HEK293 (cell line): ENCODE data around the gene C20orf204.

Source experiments
- CTCF ChIA-PET: fragments of 350-600 bp; formaldehyde crosslinking; extraction: SDS; loops from one replicate; lab custom pipeline; 2021; ENCODE audit warnings: antibody characterized with exemption; lab: Yijun Ruan, JAX
- POLR2A ChIA-PET: fragments of 300-600 bp; formaldehyde crosslinking; extraction: SDS; loops from one replicate; lab custom pipeline; 2020; ENCODE audit warnings: antibody characterized with exemption, inconsistent platforms; lab: Yijun Ruan, JAX
- H3K27ac ChIP-seq: fragments of 200-500 bp; sonication (Bioruptor generic); 2 replicates; pipeline ENCODE4 v1.5.1; 2014; ENCODE audit warnings: low read depth, low read length, control low read depth, inconsistent platforms; ENCODE audit errors: extremely low read depth
- H3K36me3 ChIP-seq, 2 experiments: fragments of 200-500 bp in 1 of 2; sonication (Bioruptor generic) in 1 of 2; 1 replicate in 1 of 2; 2 replicates in 1 of 2; pipeline ENCODE4 v1.5.1; 2014 to 2017; ENCODE audit warnings: inconsistent platforms in 2 of 2, low read length in 2 of 2; ENCODE audit not compliant: control insufficient read depth in 2 of 2, insufficient read depth in 1 of 2
- H3K4me1 ChIP-seq: fragments of 200-500 bp; sonication (Bioruptor generic); 2 replicates; pipeline ENCODE4 v1.5.1; 2014; ENCODE audit warnings: mild to moderate bottlenecking, low read length, inconsistent platforms; ENCODE audit not compliant: control insufficient read depth, insufficient read depth
- H3K4me3 ChIP-seq: 2 replicates; pipeline ENCODE4 v1.5.1; 2011; ENCODE audit warnings: low read depth, mild to moderate bottlenecking, control low read depth, low read length, moderate library complexity
- H3K9me3 ChIP-seq: fragments of 200-500 bp; sonication (Bioruptor generic); 2 replicates; pipeline ENCODE4 v1.5.1; 2014; ENCODE audit warnings: low read depth, low read length, inconsistent platforms; ENCODE audit not compliant: control insufficient read depth, insufficient read depth
- GLIS1 ChIP-seq: fragments of 450-650 bp; formaldehyde crosslinking; IDR thresholded peaks from 2 replicates; pipeline ENCODE4 v1.5.1; 2016; ENCODE audit warnings: missing biosample characterization, missing genetic modification characterization
- GLIS2 ChIP-seq: fragments of 450-650 bp; formaldehyde crosslinking; IDR thresholded peaks from 2 replicates; pipeline ENCODE4 v1.5.1; 2016; ENCODE audit warnings: missing biosample characterization, missing genetic modification characterization
- HOXC10 ChIP-seq: sonication (generic); formaldehyde crosslinking; IDR thresholded peaks from 2 replicates; pipeline ENCODE4 v1.8.1; 2023; ENCODE audit warnings: mild to moderate bottlenecking, missing genetic modification reagents
- KLF1 ChIP-seq: fragments of 450-650 bp; formaldehyde crosslinking; IDR thresholded peaks from 2 replicates; pipeline ENCODE4 v1.5.1; 2016; ENCODE audit warnings: missing biosample characterization, missing genetic modification characterization
- KLF16 ChIP-seq: fragments of 450-650 bp; formaldehyde crosslinking; IDR thresholded peaks from 2 replicates; pipeline ENCODE4 v1.5.1; 2017; ENCODE audit warnings: missing biosample characterization, missing genetic modification characterization
- PATZ1 ChIP-seq: fragments of 450-650 bp; formaldehyde crosslinking; IDR thresholded peaks from 2 replicates; pipeline ENCODE4 v1.5.1; 2016; ENCODE audit warnings: missing biosample characterization, missing genetic modification characterization
- PRDM2 ChIP-seq: fragments of 450-650 bp; formaldehyde crosslinking; IDR thresholded peaks from 2 replicates; pipeline ENCODE4 v1.5.1; 2016; ENCODE audit warnings: missing biosample characterization, missing genetic modification characterization, borderline replicate concordance
- ZBTB6 ChIP-seq: fragments of 450-650 bp; formaldehyde crosslinking; IDR thresholded peaks from 2 replicates; pipeline ENCODE4 v1.5.1; 2017; ENCODE audit warnings: missing biosample characterization, missing genetic modification characterization
- ZBTB8A ChIP-seq: fragments of 450-650 bp; formaldehyde crosslinking; IDR thresholded peaks from 2 replicates; pipeline ENCODE4 v1.5.1; 2016; ENCODE audit warnings: missing biosample characterization, missing genetic modification characterization
- ZFHX2 ChIP-seq: fragments of 450-650 bp; formaldehyde crosslinking; conservative IDR thresholded peaks from 2 replicates; pipeline ENCODE4 v1.5.1; 2016; ENCODE audit warnings: missing biosample characterization, missing genetic modification characterization
- ZFP41 ChIP-seq: fragments of 450-650 bp; formaldehyde crosslinking; IDR thresholded peaks from 2 replicates; pipeline ENCODE4 v1.5.1; 2016; ENCODE audit warnings: missing biosample characterization, missing genetic modification characterization, borderline replicate concordance
- ZIC2 ChIP-seq: fragments of 450-650 bp; formaldehyde crosslinking; IDR thresholded peaks from 2 replicates; pipeline ENCODE4 v1.5.1; 2016; ENCODE audit warnings: missing biosample characterization, missing genetic modification characterization
- ZNF140 ChIP-seq: fragments of 450-650 bp; formaldehyde crosslinking; IDR thresholded peaks from 2 replicates; pipeline ENCODE4 v1.5.1; 2016; ENCODE audit warnings: missing biosample characterization, missing genetic modification characterization
- ZNF416 ChIP-seq: fragments of 450-650 bp; formaldehyde crosslinking; IDR thresholded peaks from 2 replicates; pipeline ENCODE4 v1.5.1; 2016; ENCODE audit warnings: missing biosample characterization, missing genetic modification characterization
- ZNF596 ChIP-seq: fragments of 450-650 bp; IDR thresholded peaks from 2 replicates; pipeline ENCODE4 v1.5.0; 2018; ENCODE audit warnings: missing biosample characterization, mild to moderate bottlenecking, missing genetic modification characterization, moderate library complexity
- ZNF610 ChIP-seq: fragments of 450-650 bp; formaldehyde crosslinking; IDR thresholded peaks from 2 replicates; pipeline ENCODE4 v1.5.1; 2016; ENCODE audit warnings: missing biosample characterization, missing genetic modification characterization, borderline replicate concordance
- ZNF768 ChIP-seq: fragments of 450-650 bp; formaldehyde crosslinking; IDR thresholded peaks from 2 replicates; pipeline ENCODE4 v1.5.1; 2018; ENCODE audit warnings: missing biosample characterization, mild to moderate bottlenecking, missing genetic modification characterization
- ZNF785 ChIP-seq: fragments of 450-650 bp; formaldehyde crosslinking; IDR thresholded peaks from 2 replicates; pipeline ENCODE4 v1.5.1; 2016; ENCODE audit warnings: missing biosample characterization, missing genetic modification characterization
- ZSCAN18 ChIP-seq: fragments of 450-650 bp; formaldehyde crosslinking; IDR thresholded peaks from 2 replicates; pipeline ENCODE4 v1.5.1; 2016; ENCODE audit warnings: missing biosample characterization, missing genetic modification characterization

Gene C20orf204

GRCh38 chr20:64063389-64064144 lies 27.6 kb downstream of the C20orf204 start (continued):
- TF ChIP-seq KLF1 (tag by site-specific recombination) (peak; percentile 26; the same call in 1 of the 2 replicates), ZSCAN18 (tag by site-specific recombination) (peak; percentile 39; the same call in 1 of the 2 replicates), ZIC2 (tag by site-specific recombination) (peak; percentile 40), KLF16 (tag by site-specific recombination) (peak; percentile 73)

GRCh38 chr20:64064145-64064698 lies 28.2 kb downstream of the C20orf204 start:
- peak overlapping the region; percentile 80 for H3K4me3 ChIP-seq
- H3K27ac ChIP-seq: no peak overlapping the region
- no peaks in the 10 kb centered on the region for H3K4me1 ChIP-seq
- ChIA-PET POLR2A (no interaction called here), CTCF (interaction anchor here (0.9 kb wide), 1 partner anchor 56 kb away, joined by 3 read pairs; no protein-coding TSS in a partner anchor)
- no peaks in the 10 kb centered on the region for H3K36me3 ChIP-seq
- TF ChIP-seq ZIC2 (tag by site-specific recombination) (peak; percentile 42), ZBTB6 (tag by site-specific recombination) (peak; percentile 57; the same call in 1 of the 2 replicates), ZNF768 (tag by site-specific recombination) (no peak), ZNF140 (no peak), GLIS2 (tag by site-specific recombination) (peak; percentile 57), PATZ1 (tag by site-specific recombination) (0 out of 2 replicates have a peak, but pooled peaks have one; percentile 14), ZNF785 (no peak), GLIS1 (tag by site-specific recombination) (peak; percentile 88), ZBTB8A (tag by site-specific recombination) (no peak)
- H3K9me3 ChIP-seq: no peaks in the 10 kb centered on the region

- Histone ChIP-seq H3K36me3 (no peaks in the 10 kb centered on the region), H3K9me3 (no peaks in the 10 kb centered on the region), H3K4me1 (no peaks in the 10 kb centered on the region), H3K27ac (no peak overlapping the region), H3K4me3 (no peak overlapping the region)
- ChIA-PET CTCF (interaction anchor here (0.9 to 1.0 kb wide), 2 partner anchors 26 to 55 kb away, joined by 3 read pairs; no protein-coding TSS in a partner anchor), POLR2A (interaction anchor here (0.8 to 1.0 kb wide), 4 partner anchors 10 to 528 kb away, joined by 3 to 5 read pairs (median 4); no protein-coding TSS in a partner anchor)
- TF ChIP-seq PRDM2 (no peak), ZFHX2 (tag by site-specific recombination) (no peak), ZFP41 (tag by site-specific recombination) (no peak), ZNF596 (tag by site-specific recombination) (no peak), HOXC10 (no peak), ZNF416 (tag by site-specific recombination) (no peak), ZNF610 (tag by site-specific recombination) (no peak), ZNF785 (no peak)
These were observed 29.3 kb downstream of the C20orf204 start for GRCh38 chr20:64065062-64065973.
